ENCODE measurements around the gene SORCS2. TPM values are rescaled to one million over a fixed set of nuclear protein-coding genes. Genes with fewer than 3 reads are reported as not detected.

The SORCS2 gene
- total RNA-seq, 2 experiments from 2014 or later, result 0.07 TPM

DNA sequence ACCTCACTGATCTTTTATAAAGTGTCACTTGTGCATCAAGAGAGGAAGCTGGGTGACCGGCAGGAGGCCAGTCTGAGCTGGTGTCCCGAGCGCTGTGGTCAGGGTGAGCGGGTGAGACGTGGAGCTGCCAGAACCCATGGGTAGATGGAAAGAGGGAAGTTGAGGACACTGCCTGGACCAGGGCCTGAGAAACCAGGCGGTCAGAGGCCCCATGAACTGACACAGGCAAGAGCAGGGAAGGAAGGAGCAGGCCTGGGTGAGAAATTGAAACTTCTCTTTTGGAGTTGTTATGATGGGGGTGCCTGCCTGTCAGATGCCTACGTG, 554.7 kb downstream of the SORCS2 start:
- ChIA-PET POLR2A (no interaction called here), CTCF (no interaction called here)
- DNase-seq, result no peak
- H3K9me3 Mint-ChIP-seq, result no peaks in the 10 kb centered on the region
- intact Hi-C loops (cut with micrococcal nuclease), result no loop called here
- no peaks in the 10 kb centered on the region for H3K36me3 Mint-ChIP-seq
- H3K27ac Mint-ChIP-seq, result no peak overlapping the region
- H3K27me3 Mint-ChIP-seq, result no peaks in the 10 kb centered on the region
- H3K4me3 Mint-ChIP-seq, result no peak overlapping the region
- H3K4me1 Mint-ChIP-seq (ENCODE audit: low read depth), result peaks cover 28% of the 10 kb centered on the region

DNA sequence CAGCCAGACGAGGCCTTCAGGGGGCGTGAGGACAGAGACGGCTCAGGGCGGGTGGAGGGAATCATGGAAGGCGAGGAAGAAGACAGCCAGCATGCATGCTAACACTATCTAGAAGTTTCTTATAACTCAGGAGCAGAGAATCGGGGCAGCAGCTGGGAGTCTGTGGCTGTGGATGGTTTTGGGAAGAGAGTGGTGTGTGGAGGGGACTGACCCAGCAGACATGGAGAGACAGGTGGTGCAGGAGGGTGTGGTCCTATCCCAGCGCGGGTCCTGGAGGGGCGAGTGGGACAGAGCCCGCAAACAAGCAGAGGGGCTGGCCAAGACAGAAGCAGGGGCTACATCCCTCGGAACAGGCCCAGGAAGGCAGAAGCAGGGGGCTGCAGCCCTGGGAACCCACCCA, 555.2 kb downstream of the SORCS2 start:
- POLR2A ChIA-PET, result no interaction called here
- CTCF ChIA-PET, result no interaction called here
- H3K9me3 Mint-ChIP-seq, result no peaks in the 10 kb centered on the region
- H3K4me3 Mint-ChIP-seq, result no peak overlapping the region
- H3K4me1 Mint-ChIP-seq (ENCODE audit: low read depth), result peaks cover 28% of the 10 kb centered on the region
- no peak for DNase-seq
- H3K36me3 Mint-ChIP-seq, result no peaks in the 10 kb centered on the region
- no peaks in the 10 kb centered on the region for H3K27me3 Mint-ChIP-seq
- intact Hi-C loops (cut with micrococcal nuclease), result no loop called here
- H3K27ac Mint-ChIP-seq, result no peak overlapping the region

DNA sequence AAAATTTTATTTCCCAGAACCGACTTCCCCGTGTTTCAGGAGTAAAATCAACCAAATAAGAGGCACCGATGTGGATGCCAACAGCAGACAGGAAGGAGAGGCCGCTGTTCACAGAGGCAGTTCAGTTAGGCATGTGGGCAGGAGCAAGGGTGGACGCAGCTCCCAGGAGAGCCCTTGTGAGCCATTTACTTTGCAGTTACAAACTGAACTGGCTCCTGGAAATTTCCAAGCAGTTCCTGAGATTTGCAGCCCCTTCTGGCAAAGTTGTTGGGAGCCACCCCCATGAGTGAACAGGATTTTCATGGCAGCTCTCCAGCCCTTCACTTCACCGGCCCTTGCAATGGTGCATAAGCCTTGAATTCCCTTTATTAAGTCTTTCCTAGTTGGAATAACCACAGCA, 558.2 kb downstream of the SORCS2 start:
- Mint-ChIP-seq H3K4me1 (ENCODE audit: low read depth) (peaks cover 25% of the 10 kb centered on the region), H3K36me3 (no peaks in the 10 kb centered on the region), H3K27ac (no peak overlapping the region), H3K9me3 (no peaks in the 10 kb centered on the region), H3K27me3 (no peaks in the 10 kb centered on the region), H3K4me3 (no peak overlapping the region)
- intact Hi-C loops (cut with micrococcal nuclease), result no loop called here
- DNase-seq, result no peak
- CTCF ChIA-PET, result interaction anchor here (1.0 to 2.1 kb wide), 2 partner anchors 10 to 52 kb away, joined by 4 to 7 read pairs; no protein-coding TSS in a partner anchor
- POLR2A ChIA-PET, result no interaction called here

GRCh38 chr4:7750972-7751371, 558.6 kb downstream of the SORCS2 start:
- no peak overlapping the region for H3K27ac Mint-ChIP-seq
- POLR2A ChIA-PET, result no interaction called here
- H3K36me3 Mint-ChIP-seq, result no peaks in the 10 kb centered on the region
- intact Hi-C loops (cut with micrococcal nuclease), result no loop called here
- no peak for DNase-seq
- H3K4me1 Mint-ChIP-seq (ENCODE audit: low read depth), result peaks cover 25% of the 10 kb centered on the region
- no peaks in the 10 kb centered on the region for H3K27me3 Mint-ChIP-seq
- no peaks in the 10 kb centered on the region for H3K9me3 Mint-ChIP-seq
- no peak overlapping the region for H3K4me3 Mint-ChIP-seq
- CTCF ChIA-PET, result interaction anchor here (1.0 to 2.1 kb wide), 2 partner anchors 9 to 51 kb away, joined by 4 to 7 read pairs; no protein-coding TSS in a partner anchor

DNA sequence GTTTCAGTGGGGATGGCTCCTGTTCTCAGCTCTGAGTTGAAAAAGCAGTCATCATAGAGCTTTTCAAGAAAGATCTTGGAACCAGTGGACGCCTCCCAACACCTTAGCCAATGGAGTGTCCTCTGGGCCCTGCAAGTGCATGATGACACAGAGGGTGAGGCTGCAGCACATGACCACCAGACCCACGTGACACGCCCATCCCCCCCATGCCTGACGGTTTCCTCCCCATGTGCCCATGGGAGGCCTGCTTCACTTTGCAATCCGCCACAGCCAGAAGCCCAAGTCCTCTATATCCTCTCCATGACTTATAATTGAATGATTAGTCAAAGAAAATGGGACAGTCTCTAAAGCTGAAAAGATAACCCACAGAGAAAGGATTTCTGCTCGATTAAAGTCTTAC, 560.3 kb downstream of the SORCS2 start:
- no peak overlapping the region for H3K4me3 Mint-ChIP-seq
- CTCF ChIA-PET, result interaction anchor here (1.8 kb wide), 1 partner anchor 10 kb away, joined by 9 read pairs; no protein-coding TSS in a partner anchor
- DNase-seq, result no peak
- no peaks in the 10 kb centered on the region for H3K27me3 Mint-ChIP-seq
- intact Hi-C loops (cut with micrococcal nuclease), result no loop called here
- peaks cover 28% of the 10 kb centered on the region for H3K4me1 Mint-ChIP-seq (ENCODE audit: low read depth)
- H3K36me3 Mint-ChIP-seq, result no peaks in the 10 kb centered on the region
- POLR2A ChIA-PET, result no interaction called here
- no peaks in the 10 kb centered on the region for H3K9me3 Mint-ChIP-seq
- H3K27ac Mint-ChIP-seq, result no peak overlapping the region

DNA sequence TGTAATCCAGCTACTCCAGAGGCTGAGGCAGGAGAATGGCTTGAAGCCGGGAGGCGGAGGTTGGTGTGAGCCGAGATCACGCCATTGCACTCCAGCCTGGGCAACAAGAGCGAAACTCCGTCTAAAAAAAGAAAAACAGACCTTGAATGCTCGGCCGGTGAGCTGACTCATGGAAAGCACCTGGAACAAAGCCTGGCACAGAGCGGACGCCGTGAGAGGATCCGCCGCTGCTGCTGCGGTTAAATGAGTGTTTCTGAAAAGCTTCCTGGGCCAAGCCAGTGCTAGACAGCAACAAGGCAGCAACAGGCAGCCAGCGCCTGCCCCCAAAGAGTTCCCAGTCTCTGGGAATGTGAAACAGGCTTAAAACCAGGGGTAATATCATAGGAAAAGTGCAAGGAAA, 560.9 kb downstream of the SORCS2 start:
- no peaks in the 10 kb centered on the region for H3K36me3 Mint-ChIP-seq
- peaks cover 32% of the 10 kb centered on the region for H3K4me1 Mint-ChIP-seq (ENCODE audit: low read depth)
- H3K9me3 Mint-ChIP-seq, result no peaks in the 10 kb centered on the region
- intact Hi-C loops (cut with micrococcal nuclease), result no loop called here
- ChIA-PET POLR2A (no interaction called here), CTCF (interaction anchor here (1.2 to 1.8 kb wide), 2 partner anchors 9 to 49 kb away, joined by 4 to 9 read pairs; no protein-coding TSS in a partner anchor)
- DNase-seq, result no peak
- H3K27ac Mint-ChIP-seq, result no peak overlapping the region
- H3K4me3 Mint-ChIP-seq, result no peak overlapping the region
- H3K27me3 Mint-ChIP-seq, result no peaks in the 10 kb centered on the region

- CTCF ChIA-PET, result interaction anchor here (1.2 to 1.8 kb wide), 2 partner anchors 8 to 48 kb away, joined by 4 to 9 read pairs; no protein-coding TSS in a partner anchor
- H3K9me3 Mint-ChIP-seq, result no peaks in the 10 kb centered on the region
- H3K4me1 Mint-ChIP-seq (ENCODE audit: low read depth), result peaks cover 34% of the 10 kb centered on the region
- no peak overlapping the region for H3K27ac Mint-ChIP-seq
- no peaks in the 10 kb centered on the region for H3K27me3 Mint-ChIP-seq
- H3K36me3 Mint-ChIP-seq, result no peaks in the 10 kb centered on the region
- intact Hi-C loops (cut with micrococcal nuclease), result no loop called here
- DNase-seq, result no peak
- no peak overlapping the region for H3K4me3 Mint-ChIP-seq
- POLR2A ChIA-PET, result no interaction called here
These were observed 561.7 kb downstream of the SORCS2 start for GRCh38 chr4:7753931-7754465.

DNA sequence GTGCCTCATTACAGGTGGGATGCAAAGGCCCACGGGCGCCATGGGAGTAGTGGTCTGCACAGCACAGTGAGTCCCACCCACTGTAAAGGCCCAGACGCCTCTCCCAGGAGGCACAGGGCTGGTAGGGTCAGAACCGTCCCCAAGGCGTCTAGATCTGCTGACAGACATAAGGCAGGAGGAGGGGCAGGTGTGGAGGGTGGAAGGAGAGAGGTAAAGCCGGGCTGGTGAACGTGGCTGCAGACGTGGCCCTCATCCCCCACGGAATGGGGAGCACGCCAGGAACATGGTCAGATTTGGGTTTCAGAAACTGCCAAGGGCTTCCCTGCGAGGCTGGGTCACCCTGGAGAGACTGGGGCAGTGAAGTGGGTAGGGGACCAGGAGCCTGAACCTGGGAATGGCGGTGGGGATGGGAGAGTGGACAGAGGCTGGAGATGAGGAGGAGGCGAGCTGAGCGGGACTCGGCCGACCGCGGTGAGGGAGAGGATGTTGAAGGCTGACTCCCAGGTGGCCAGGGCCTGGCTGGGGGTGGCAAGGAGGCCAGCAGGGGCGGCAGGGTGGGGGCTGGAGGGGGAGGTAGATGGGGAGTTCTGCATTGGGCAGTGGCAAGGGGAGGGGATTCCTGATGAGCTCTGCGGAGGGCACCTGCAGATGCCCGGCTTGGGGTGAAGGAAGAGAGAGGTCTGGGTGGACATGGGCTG, 562.4 kb downstream of the SORCS2 start:
- DNase-seq, result no peak
- no peak overlapping the region for H3K4me3 Mint-ChIP-seq
- peaks cover 36% of the 10 kb centered on the region for H3K4me1 Mint-ChIP-seq (ENCODE audit: low read depth)
- intact Hi-C loops (cut with micrococcal nuclease), result loop anchor here (5.0 kb wide), 2 partner anchors 123 to 218 kb away; no protein-coding TSS in a partner anchor
- H3K27me3 Mint-ChIP-seq, result no peaks in the 10 kb centered on the region
- H3K36me3 Mint-ChIP-seq, result no peaks in the 10 kb centered on the region
- H3K9me3 Mint-ChIP-seq, result no peaks in the 10 kb centered on the region
- no peak overlapping the region for H3K27ac Mint-ChIP-seq
- ChIA-PET CTCF (no interaction called here), POLR2A (no interaction called here)

- POLR2A ChIA-PET, result no interaction called here
- no peak overlapping the region for H3K4me3 Mint-ChIP-seq
- CTCF ChIA-PET, result interaction anchor here (0.6 kb wide), 1 partner anchor 27 kb away, joined by 4 read pairs; no protein-coding TSS in a partner anchor
- H3K9me3 Mint-ChIP-seq, result no peaks in the 10 kb centered on the region
- intact Hi-C loops (cut with micrococcal nuclease), result loop anchor here (5.0 kb wide), 2 partner anchors 122 to 217 kb away; no protein-coding TSS in a partner anchor
- H3K27ac Mint-ChIP-seq, result no peak overlapping the region
- no peaks in the 10 kb centered on the region for H3K36me3 Mint-ChIP-seq
- no peak for DNase-seq
- peaks cover 35% of the 10 kb centered on the region for H3K4me1 Mint-ChIP-seq (ENCODE audit: low read depth)
- no peaks in the 10 kb centered on the region for H3K27me3 Mint-ChIP-seq
These were observed 563.2 kb downstream of the SORCS2 start for GRCh38 chr4:7755561-7755960.

GRCh38 chr4:7756071-7756470, 563.7 kb downstream of the SORCS2 start:
- ChIA-PET POLR2A (no interaction called here), CTCF (interaction anchor here (0.6 kb wide), 1 partner anchor 27 kb away, joined by 4 read pairs; no protein-coding TSS in a partner anchor)
- DNase-seq, result no peak

DNA sequence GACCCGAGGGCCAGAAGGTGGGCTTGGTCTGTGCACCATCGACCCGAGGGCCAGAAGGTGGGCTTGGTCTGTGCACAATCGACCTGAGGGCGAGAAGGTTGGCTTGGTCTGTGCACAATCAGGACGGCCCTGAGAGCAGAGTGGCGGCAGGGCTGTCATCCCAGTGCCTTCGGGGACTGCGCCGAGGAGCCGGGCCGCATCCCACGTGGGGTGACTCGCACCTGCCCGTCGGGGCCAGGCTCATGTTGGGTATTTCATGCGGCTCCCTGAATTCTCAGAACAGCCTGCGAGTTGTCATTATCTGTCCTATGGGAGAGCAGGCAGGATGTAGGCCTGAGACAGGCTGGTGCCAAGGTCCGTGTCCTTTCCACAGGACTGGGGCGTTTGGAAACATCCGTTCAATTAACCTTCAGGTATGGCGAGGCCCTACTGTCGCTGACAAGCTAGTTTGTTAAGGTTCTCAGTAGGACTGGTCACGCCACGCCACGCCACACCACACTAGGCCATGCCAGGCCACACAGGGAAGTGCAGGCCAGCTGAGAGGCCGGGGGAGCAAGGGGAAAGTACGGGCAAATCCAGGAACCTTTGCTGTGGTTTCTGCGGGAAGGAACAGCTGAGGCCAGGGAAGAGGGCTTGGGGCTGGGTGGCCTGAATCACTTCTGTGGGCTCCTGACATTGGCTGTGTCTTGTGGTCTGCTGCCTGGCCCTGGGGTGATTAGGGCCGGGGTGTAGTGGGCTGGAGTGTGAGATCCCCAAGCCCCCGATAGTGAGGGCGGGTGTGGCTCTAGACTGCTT, 564.4 kb downstream of the SORCS2 start:
- ChIA-PET CTCF (no interaction called here), POLR2A (no interaction called here)
- Mint-ChIP-seq H3K36me3 (peaks cover 4% of the 10 kb centered on the region), H3K27me3 (no peaks in the 10 kb centered on the region), H3K27ac (no peak overlapping the region), H3K4me1 (ENCODE audit: low read depth) (peaks cover 29% of the 10 kb centered on the region), H3K4me3 (no peak overlapping the region), H3K9me3 (no peaks in the 10 kb centered on the region)
- DNase-seq, result no peak
- intact Hi-C loops (cut with micrococcal nuclease), result loop anchor here (5.0 kb wide), 2 partner anchors 121 to 216 kb away; no protein-coding TSS in a partner anchor

More at GRCh38 chr4:7756071-7756470, 563.7 kb downstream of the SORCS2 start:
- intact Hi-C loops (cut with micrococcal nuclease), result loop anchor here (5.0 kb wide), 2 partner anchors 121 to 216 kb away; no protein-coding TSS in a partner anchor
- no peak overlapping the region for H3K27ac Mint-ChIP-seq
- H3K4me1 Mint-ChIP-seq (ENCODE audit: low read depth), result peaks cover 31% of the 10 kb centered on the region
- H3K27me3 Mint-ChIP-seq, result no peaks in the 10 kb centered on the region
- no peaks in the 10 kb centered on the region for H3K36me3 Mint-ChIP-seq
- no peak overlapping the region for H3K4me3 Mint-ChIP-seq
- H3K9me3 Mint-ChIP-seq, result no peaks in the 10 kb centered on the region

Data from activated CD4-positive, alpha-beta memory T cell treated with anti-CD3 and anti-CD28 coated beads for 36 hours (primary cell).